Peyer's patch (tissue), 4 donors: ENCODE results near the gene IRF4. TPM values are rescaled to one million over a fixed set of nuclear protein-coding genes. Genes with fewer than 3 reads are reported as not detected.

Source experiments
- DNase-seq, 3 donors: peaks; one replicate each; pipeline ENCODE4 v3.0.0-alpha.2; 2017 to 2019
- H3K27ac ChIP-seq, 4 donors: fragments of 200-600 bp; sonication (generic); one replicate each; pipeline ENCODE4 v1.5.1; 2016 to 2019
- H3K27me3 ChIP-seq, 2 donors: fragments of 200-600 bp; sonication (generic); one replicate each; pipeline ENCODE4 v1.5.1; 2019
- H3K36me3 ChIP-seq, 3 donors: fragments of 200-600 bp; sonication (generic); one replicate each; pipeline ENCODE4 v1.5.1; 2016 to 2019
- H3K4me1 ChIP-seq, 4 donors: fragments of 200-600 bp; sonication (generic); one replicate each; pipeline ENCODE4 v1.5.1; 2016 to 2019
- H3K4me3 ChIP-seq, 4 donors: fragments of 200-600 bp; sonication (generic); 1 replicate in 3 of 4; 2 replicates in 1 of 4; pipeline ENCODE4 v1.5.1; 2016 to 2019; ENCODE audit warnings: mild to moderate bottlenecking in 1 of 4
- H3K9me3 ChIP-seq, 4 donors: fragments of 200-600 bp; sonication (generic); one replicate each; pipeline ENCODE4 v1.5.1; 2016 to 2019; ENCODE audit warnings: mild to moderate bottlenecking in 1 of 4
- POLR2A ChIP-seq, 2 donors: fragments of 450-650 bp; IDR thresholded peaks; one replicate each; pipeline ENCODE4 v1.5.1; 2017; ENCODE audit warnings: antibody characterized with exemption in 2 of 2, mild to moderate bottlenecking in 2 of 2, moderate library complexity in 2 of 2
- total RNA-seq, 4 donors: library from RNA; depleted of rRNA; stranded (reverse); fragments of >200 nt; gene quantifications; one replicate each; pipeline ENCODE4 v1.1.0, GENCODE V29; 2016
- TF ChIP-seq, protein P1 (sequence below), 6 experiments: fragments of 450-650 bp in 4 of 6; fragments of 200-600 bp in 2 of 6; sonication (generic) in 1 of 6; IDR thresholded peaks; one replicate each; pipeline ENCODE4 v1.5.1; 2017 to 2019; ENCODE audit warnings: antibody characterized with exemption in 6 of 6, mild to moderate bottlenecking in 3 of 6, moderate library complexity in 1 of 6

Gene IRF4
- total RNA-seq, 4 donors from 2014 or later: 0.47 to 57.8 (median 6.9) TPM

- Histone ChIP-seq H3K4me3 (no peak overlapping the region), H3K27me3 (no peaks in the 10 kb centered on the region), H3K27ac (peak overlapping the region in 1 of 4 donors; percentile 67), H3K4me1 (peaks cover 0 to 14% (median 3%) of the 10 kb centered on the region in 4 donors), H3K36me3 (no peaks in the 10 kb centered on the region), H3K9me3 (no peaks in the 10 kb centered on the region)
- TF ChIP-seq, protein P1, sequence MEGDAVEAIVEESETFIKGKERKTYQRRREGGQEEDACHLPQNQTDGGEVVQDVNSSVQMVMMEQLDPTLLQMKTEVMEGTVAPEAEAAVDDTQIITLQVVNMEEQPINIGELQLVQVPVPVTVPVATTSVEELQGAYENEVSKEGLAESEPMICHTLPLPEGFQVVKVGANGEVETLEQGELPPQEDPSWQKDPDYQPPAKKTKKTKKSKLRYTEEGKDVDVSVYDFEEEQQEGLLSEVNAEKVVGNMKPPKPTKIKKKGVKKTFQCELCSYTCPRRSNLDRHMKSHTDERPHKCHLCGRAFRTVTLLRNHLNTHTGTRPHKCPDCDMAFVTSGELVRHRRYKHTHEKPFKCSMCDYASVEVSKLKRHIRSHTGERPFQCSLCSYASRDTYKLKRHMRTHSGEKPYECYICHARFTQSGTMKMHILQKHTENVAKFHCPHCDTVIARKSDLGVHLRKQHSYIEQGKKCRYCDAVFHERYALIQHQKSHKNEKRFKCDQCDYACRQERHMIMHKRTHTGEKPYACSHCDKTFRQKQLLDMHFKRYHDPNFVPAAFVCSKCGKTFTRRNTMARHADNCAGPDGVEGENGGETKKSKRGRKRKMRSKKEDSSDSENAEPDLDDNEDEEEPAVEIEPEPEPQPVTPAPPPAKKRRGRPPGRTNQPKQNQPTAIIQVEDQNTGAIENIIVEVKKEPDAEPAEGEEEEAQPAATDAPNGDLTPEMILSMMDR (IDR thresholded peaks at IDR 0.05): no peak
- no peak for TF ChIP-seq POLR2A (IDR thresholded peaks at IDR 0.05)
- peak in 2 of 3 donors; percentile 60 to 74 for DNase-seq
Measured at GRCh38 chr6:378090-378957, 13.2 kb upstream of the IRF4 start.

- no peaks in the 10 kb centered on the region for H3K9me3 ChIP-seq
- H3K4me1 ChIP-seq: peaks cover 0 to 14% (median 3%) of the 10 kb centered on the region in 4 donors
- TF ChIP-seq, protein P1 (IDR thresholded peaks at IDR 0.05): no peak
- TF ChIP-seq POLR2A (IDR thresholded peaks at IDR 0.05): no peak
- H3K27me3 ChIP-seq: no peaks in the 10 kb centered on the region
- no peak for DNase-seq
- H3K4me3 ChIP-seq: peak overlapping the region in 1 of 4 donors; percentile 12
- no peaks in the 10 kb centered on the region for H3K36me3 ChIP-seq
- H3K27ac ChIP-seq: peak overlapping the region in 1 of 4 donors; percentile 67
Measured at GRCh38 chr6:378958-379409, 12.6 kb upstream of the IRF4 start.

DNA sequence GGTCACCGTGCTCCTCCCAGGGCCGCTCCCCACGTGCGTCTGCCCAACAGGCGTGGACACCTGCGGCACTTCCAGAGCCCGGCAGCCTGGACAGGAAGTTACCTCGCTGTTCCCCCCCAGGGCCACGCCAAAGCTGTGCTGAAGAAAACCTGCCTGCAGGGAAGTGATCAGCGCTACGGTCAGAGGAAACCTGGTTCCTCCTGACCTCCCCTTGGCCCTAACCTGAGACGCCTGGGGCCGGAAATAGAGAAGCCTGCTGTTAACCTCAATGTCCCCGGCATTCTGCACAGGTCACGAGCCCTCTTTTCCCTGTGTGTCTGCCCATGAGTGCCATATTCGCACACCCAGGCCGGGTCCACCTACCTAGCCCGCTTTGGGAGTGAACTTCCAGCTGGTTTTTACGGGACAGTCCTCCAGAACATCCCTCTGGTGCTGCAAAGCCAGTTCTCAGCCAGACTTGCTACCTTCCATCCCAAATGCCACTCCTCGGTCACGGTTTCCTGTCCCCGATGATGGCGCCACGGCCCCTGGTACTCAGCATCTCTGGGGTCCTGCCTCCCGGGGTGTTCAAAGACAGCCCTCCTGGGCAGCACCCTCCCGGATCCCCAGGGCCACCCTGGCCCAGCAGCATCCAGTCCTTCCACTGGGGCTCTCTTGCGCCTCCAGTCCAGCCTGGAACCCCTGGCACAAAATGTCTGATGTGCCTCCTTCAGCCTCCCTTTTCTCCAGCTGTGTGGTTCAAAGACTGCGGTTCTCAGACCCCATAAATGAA, 12.0 kb upstream of the IRF4 start:
- Histone ChIP-seq H3K27ac (peak overlapping the region in 1 of 4 donors; percentile 67), H3K4me1 (peaks cover 0 to 14% (median 3%) of the 10 kb centered on the region in 4 donors), H3K9me3 (no peaks in the 10 kb centered on the region), H3K4me3 (peak overlapping the region in 1 of 4 donors; percentile 12), H3K27me3 (no peaks in the 10 kb centered on the region), H3K36me3 (no peaks in the 10 kb centered on the region)
- no peak for TF ChIP-seq POLR2A (IDR thresholded peaks at IDR 0.05)
- TF ChIP-seq, protein P1 (IDR thresholded peaks at IDR 0.05): no peak
- DNase-seq: peak in 2 of 3 donors; percentile 77 to 78

GRCh38 chr6:380234-381218, 11.0 kb upstream of the IRF4 start:
- H3K27ac ChIP-seq: no peak overlapping the region
- no peak overlapping the region for H3K4me3 ChIP-seq
- no peaks in the 10 kb centered on the region for H3K9me3 ChIP-seq
- peaks cover 0 to 14% (median 3%) of the 10 kb centered on the region in 4 donors for H3K4me1 ChIP-seq
- TF ChIP-seq POLR2A (IDR thresholded peaks at IDR 0.05): no peak
- TF ChIP-seq, protein P1 (IDR thresholded peaks at IDR 0.05): no peak
- H3K27me3 ChIP-seq: no peaks in the 10 kb centered on the region
- DNase-seq: peak in 1 of 3 donors; percentile 44
- H3K36me3 ChIP-seq: no peaks in the 10 kb centered on the region
